Right lobe of liver (tissue), 6 donors: ENCODE results near the gene MCRIP1. TPM values are rescaled to one million over a fixed set of nuclear protein-coding genes. Genes with fewer than 3 reads are reported as not detected.

ENCODE experiments used
- ATAC-seq, 4 donors: fragments of 200-7000 bp; cut with Tn5 transposase; one replicate each; pipeline ENCODE4 v1.9.1; 2020; ENCODE audit warnings: mild to moderate bottlenecking in 4 of 4, moderate library complexity in 4 of 4
- DNase-seq, 3 donors: peaks; one replicate each; pipeline ENCODE4 v3.0.0-alpha.2; 2020
- H3K27ac ChIP-seq, 3 donors: fragments of 200-600 bp; one replicate each; pipeline ENCODE4 v1.8.0; 2022
- H3K27me3 ChIP-seq, 2 donors: fragments of 200-600 bp; one replicate each; pipeline ENCODE4 v1.8.0; 2022
- H3K36me3 ChIP-seq, 4 donors: fragments of 200-600 bp; sonication (generic) in 1 of 4; one replicate each; pipeline versions ENCODE4 v1.5.1 to v1.8.0; 2017 to 2022; ENCODE audit warnings: control low read depth in 1 of 4
- H3K4me1 ChIP-seq, 4 donors: fragments of 200-600 bp; sonication (generic) in 1 of 4; one replicate each; pipeline versions ENCODE4 v1.5.1 to v1.8.0; 2017 to 2022; ENCODE audit warnings: control low read depth in 1 of 4
- H3K4me3 ChIP-seq, 3 donors: fragments of 200-600 bp; one replicate each; pipeline ENCODE4 v1.8.0; 2022
- H3K9me3 ChIP-seq, 4 donors: fragments of 200-600 bp; sonication (generic) in 1 of 4; one replicate each; pipeline versions ENCODE4 v1.5.1 to v1.8.0; 2017 to 2022; ENCODE audit warnings: control low read depth in 1 of 4
- POLR2A ChIP-seq: fragments of 450-650 bp; IDR thresholded peaks from one replicate; pipeline ENCODE4 v1.6.1; 2017; ENCODE audit warnings: antibody characterized with exemption, mild to moderate bottlenecking
- WGBS: methylation state at CpG from one replicate; pipeline ENCODE4 v1.1.6; 2018; ENCODE audit warnings: low coverage, low lambda C conversion rate; ENCODE audit not compliant: insufficient coverage; ENCODE audit errors: missing lambda C conversion rate; 5-methylcytosine and 5-hydroxymethylcytosine counted together
- intact Hi-C, 2 donors: fragments of 100-400 bp; cut with DNase I; formaldehyde crosslinking; loops; one replicate each; pipeline versions ENCODE4 v1.11.2 to v1.14.1; 2022
- total RNA-seq, 6 experiments: library from RNA; depleted of rRNA in 2 of 6; stranded (reverse); fragments of >200 nt in 2 of 6; fragmentation: NEBNext Ultra II Directional in 3 of 6; extraction: Animal tissue kit (Norgen Biotek cat#: 25700) in 3 of 6; gene quantifications; one replicate each; pipeline versions ENCODE4 v1.1.0 to v1.2.4, GENCODE V29; 2016 to 2023
- TF ChIP-seq, protein P1 (sequence below), 4 donors: fragments of 200-600 bp in 3 of 4; fragments of 450-650 bp in 1 of 4; IDR thresholded peaks; one replicate each; pipeline versions ENCODE4 v1.5.1 to v1.8.0; 2016 to 2022; ENCODE audit warnings: antibody characterized with exemption in 4 of 4, mild to moderate bottlenecking in 2 of 4
- donor health status: DM: no; HTN: yes; CAD: no.
- donor health status: DM: no; HTN: no; CAD: no.
- donor health status: DM: no; HTN: no; CAD: no.
- donor health status: DM: no; HTN: yes; CAD: no.
- donor health status: DM: no; HTN: yes; CAD: no.

The MCRIP1 gene
- total RNA-seq, 6 experiments from 2014 or later, result 19.0 to 32.6 (median 25.7) TPM

DNA sequence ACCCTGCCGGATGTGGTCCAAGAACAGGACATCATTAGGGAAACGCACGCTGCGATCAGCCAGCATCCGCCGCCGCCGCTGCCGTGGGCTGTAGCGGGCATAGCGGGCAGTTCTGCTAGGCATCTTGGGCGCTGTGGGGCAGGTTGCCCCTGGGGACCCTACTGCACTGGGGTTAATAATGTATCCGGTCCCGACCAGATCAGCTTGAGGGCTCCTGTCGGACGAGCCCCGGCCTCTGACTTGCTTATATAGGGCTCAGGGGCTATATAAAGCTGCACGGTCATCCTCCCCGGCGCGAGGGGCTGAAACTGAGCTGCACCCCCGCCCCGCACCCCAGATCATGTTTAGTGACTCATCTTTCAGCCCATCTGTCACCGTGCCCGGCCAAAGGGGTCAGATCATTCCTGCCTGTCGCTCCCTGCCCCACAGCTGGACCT, 1.8 kb upstream of the MCRIP1 start, which contains the start of gene PPP1R27:
PPP1R27 (minus strand) TSS at position 220 of the 437 bp plus-strand sequence; CDS start at position 123, 97 bp downstream.
- Histone ChIP-seq H3K27me3 (no peaks in the 10 kb centered on the region), H3K36me3 (no peaks in the 10 kb centered on the region), H3K4me3 (peak within 1 kb of the TSS in 2 of 3 donors; percentile 81 to 82), H3K9me3 (no peaks in the 10 kb centered on the region), H3K4me1 (peaks cover 0 to 18% (median 3%) of the 10 kb centered on the region in 4 donors), H3K27ac (peak within 1 kb of the TSS; percentile 95 to 97 (median 96))
- DNase-seq, result no peak
- no peak for ATAC-seq
- intact Hi-C loops, result no loop called here
- no peak for TF ChIP-seq POLR2A
- TF ChIP-seq, protein P1, sequence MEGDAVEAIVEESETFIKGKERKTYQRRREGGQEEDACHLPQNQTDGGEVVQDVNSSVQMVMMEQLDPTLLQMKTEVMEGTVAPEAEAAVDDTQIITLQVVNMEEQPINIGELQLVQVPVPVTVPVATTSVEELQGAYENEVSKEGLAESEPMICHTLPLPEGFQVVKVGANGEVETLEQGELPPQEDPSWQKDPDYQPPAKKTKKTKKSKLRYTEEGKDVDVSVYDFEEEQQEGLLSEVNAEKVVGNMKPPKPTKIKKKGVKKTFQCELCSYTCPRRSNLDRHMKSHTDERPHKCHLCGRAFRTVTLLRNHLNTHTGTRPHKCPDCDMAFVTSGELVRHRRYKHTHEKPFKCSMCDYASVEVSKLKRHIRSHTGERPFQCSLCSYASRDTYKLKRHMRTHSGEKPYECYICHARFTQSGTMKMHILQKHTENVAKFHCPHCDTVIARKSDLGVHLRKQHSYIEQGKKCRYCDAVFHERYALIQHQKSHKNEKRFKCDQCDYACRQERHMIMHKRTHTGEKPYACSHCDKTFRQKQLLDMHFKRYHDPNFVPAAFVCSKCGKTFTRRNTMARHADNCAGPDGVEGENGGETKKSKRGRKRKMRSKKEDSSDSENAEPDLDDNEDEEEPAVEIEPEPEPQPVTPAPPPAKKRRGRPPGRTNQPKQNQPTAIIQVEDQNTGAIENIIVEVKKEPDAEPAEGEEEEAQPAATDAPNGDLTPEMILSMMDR (IDR thresholded peaks at IDR 0.05), result no peak
- WGBS, result 94% methylated on average over 10 of the region's 26 CpGs

DNA sequence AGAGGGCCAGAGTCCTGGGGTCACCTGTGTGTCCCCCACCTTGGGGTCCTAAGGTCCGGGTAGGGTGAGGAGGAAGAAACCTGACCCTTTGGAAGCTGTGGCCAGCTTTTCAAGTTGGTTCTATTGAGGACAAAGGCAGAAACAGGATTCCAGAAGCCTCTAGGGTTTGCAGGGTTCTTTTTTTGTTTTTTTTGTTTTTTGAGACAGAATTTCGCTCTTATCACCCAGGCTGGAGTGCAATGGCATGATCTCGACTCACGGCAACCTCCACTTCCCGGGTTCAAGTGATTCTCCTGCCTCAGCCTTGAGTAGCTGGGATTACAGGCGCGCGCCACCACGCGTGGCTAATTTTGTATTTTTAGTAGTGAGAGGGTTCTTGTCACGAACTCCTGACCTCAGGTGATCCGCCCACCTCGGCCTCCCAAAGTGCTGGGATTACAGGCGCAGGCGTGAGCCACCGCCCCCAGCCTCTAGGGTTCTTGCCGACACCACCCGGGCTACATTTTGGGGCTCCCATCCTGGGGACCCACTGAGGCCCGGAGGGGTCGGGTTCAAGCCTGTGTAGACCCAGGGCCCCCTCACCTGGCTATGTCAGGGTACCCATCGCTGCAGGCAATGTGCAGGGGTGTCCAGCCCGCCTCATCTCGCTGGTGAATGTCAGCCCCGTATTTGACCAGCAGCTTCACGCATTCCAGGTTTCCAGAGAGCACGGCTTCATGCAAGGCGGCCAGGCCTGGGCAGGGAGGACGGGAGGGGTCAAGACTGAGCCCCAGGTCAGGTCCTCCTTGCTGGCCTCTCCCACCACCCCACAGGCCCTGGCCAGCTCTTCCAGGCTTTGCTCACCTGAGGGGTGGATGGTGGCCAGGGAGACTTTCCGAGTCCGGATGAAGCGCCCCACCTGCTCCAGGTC, 1.1 kb upstream of the MCRIP1 start:
- peak overlapping the region; percentile 53 to 82 (median 81) for H3K4me3 ChIP-seq
- TF ChIP-seq, protein P1 (IDR thresholded peaks at IDR 0.05), result no peak
- TF ChIP-seq POLR2A, result no peak
- ATAC-seq, result no peak
- WGBS, result 55% methylated on average over 12 of the region's 31 CpGs
- H3K27ac ChIP-seq, result peak overlapping the region; percentile 95 to 97 (median 96)
- H3K4me1 ChIP-seq, result peaks cover 0 to 18% (median 3%) of the 10 kb centered on the region in 4 donors
- no peaks in the 10 kb centered on the region for H3K27me3 ChIP-seq
- peak in 1 of 3 donors; percentile 46 for DNase-seq
- no peaks in the 10 kb centered on the region for H3K36me3 ChIP-seq
- intact Hi-C loops, result no loop called here
- no peaks in the 10 kb centered on the region for H3K9me3 ChIP-seq

DNA sequence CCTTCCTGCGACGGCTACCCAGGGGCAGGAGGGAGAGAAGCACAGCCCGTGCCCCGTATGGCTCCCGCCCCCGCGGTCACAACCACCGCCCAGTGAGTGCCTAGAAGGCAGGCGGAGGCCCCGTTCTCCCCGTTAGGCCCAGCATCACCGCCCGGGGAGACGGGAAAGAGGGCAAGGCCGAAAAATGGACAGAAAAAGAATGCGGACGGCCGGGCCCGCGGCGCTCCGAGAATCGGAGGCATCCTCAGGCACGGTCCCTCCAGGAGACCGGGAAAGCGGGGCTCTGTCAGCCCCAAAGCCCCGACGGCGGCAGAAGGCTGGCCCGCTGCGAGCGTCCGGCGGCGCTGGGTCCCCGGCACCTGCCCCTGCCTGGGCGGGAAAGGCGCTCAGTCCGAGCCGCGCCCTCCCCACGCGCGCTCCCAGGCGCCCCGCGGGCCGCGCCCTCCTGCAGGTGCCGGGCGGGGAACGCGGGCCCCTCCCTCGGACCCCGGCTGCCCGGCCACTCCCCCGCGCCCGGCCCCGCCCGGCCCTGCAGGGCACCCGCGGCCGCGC, 407 bp downstream of the MCRIP1 start:
- Histone ChIP-seq H3K27ac (peak overlapping the region; percentile 31 to 71 (median 59)), H3K4me3 (peak overlapping the region; percentile 86 to 91 (median 89)), H3K4me1 (peaks cover 0 to 18% (median 3%) of the 10 kb centered on the region in 4 donors), H3K36me3 (no peaks in the 10 kb centered on the region), H3K9me3 (no peaks in the 10 kb centered on the region), H3K27me3 (no peaks in the 10 kb centered on the region)
- TF ChIP-seq POLR2A, result no peak
- TF ChIP-seq, protein P1 (IDR thresholded peaks at IDR 0.05), result no peak
- WGBS, result under 1% methylated on average over 24 of the region's 65 CpGs
- DNase-seq (peak in 1 of 3 donors; percentile 52), ATAC-seq (peak in 2 of 4 donors; percentile 5 to 9)
- intact Hi-C loops, result no loop called here

DNA sequence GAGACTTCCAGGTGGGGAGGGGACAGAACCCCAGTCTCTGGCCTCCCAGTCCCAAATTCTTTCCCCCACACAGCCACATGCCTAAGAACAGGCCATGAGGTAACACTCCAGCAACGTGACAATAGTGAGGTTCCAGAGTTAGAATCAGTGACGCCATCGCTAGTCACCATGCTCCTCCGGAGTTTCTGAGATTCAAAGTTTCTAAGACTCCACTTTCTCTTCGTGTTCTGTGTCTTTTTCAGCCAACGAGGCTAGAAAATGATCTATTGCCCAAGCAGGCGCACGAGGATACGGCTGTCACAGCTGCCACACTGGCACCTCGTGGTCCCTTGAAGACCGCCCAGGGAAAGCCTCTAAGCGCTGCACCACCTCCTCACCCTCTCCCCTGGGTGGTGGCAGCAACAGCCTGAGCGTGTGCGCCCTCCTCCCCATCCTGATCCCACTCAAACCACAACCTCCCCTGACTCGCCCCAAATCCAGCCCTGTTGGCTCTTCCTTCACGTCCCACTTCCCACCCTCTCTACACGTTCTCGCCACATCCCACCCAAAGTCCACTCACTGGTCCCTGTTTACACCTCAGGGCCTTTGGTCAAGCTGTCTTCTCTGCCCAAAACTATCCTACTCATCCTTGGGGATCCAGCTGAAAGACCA, 1.0 kb downstream of the MCRIP1 start:
- DNase-seq, result no peak
- TF ChIP-seq, protein P1 (IDR thresholded peaks at IDR 0.05), result no peak
- intact Hi-C loops, result no loop called here
- Histone ChIP-seq H3K27me3 (no peaks in the 10 kb centered on the region), H3K9me3 (no peaks in the 10 kb centered on the region), H3K27ac (peak overlapping the region; percentile 31 to 71 (median 59)), H3K4me1 (peaks cover 0 to 18% (median 3%) of the 10 kb centered on the region in 4 donors), H3K36me3 (no peaks in the 10 kb centered on the region), H3K4me3 (peak overlapping the region; percentile 86 to 91 (median 89))
- ATAC-seq, result no peak
- 17% methylated on average over 14 of the region's 18 CpGs for WGBS
